NCI-H128 (cell line): Measurements from ENCODE around the gene GP9.
"Not testable (repeated sequence)": the region's sequence is repeated elsewhere in the genome, so short reads cannot be mapped to it uniquely, and the experiment has no call there.

Experiments used
- DNase-seq: peaks from one replicate; lab custom pipeline; 2025; ENCODE audit not compliant: unreplicated experiment; lab: John Stamatoyannopoulos, UW

Gene GP9

GRCh38 chr3:129069313-129070085 lies 8.9 kb downstream of the GP9 start:
- DNase-seq = not testable (repeated sequence)

GRCh38 chr3:129070086-129070885 lies 9.7 kb downstream of the GP9 start:
- DNase-seq = no peak

- no peak for DNase-seq
These were observed 16.6 kb downstream of the GP9 start for GRCh38 chr3:129077222-129077621.

GRCh38 chr3:129078510-129078909 lies 17.9 kb downstream of the GP9 start:
- no peak for DNase-seq

- DNase-seq = no peak
These were observed 20.9 kb downstream of the GP9 start for GRCh38 chr3:129081503-129081902.

- no peak for DNase-seq
These were observed 21.4 kb downstream of the GP9 start for GRCh38 chr3:129082026-129082425.

- DNase-seq = no peak
These were observed 23.9 kb downstream of the GP9 start for GRCh38 chr3:129084501-129084900.

GRCh38 chr3:129085165-129085715 lies 24.7 kb downstream of the GP9 start:
- DNase-seq = no peak

GRCh38 chr3:129085818-129086217 lies 25.2 kb downstream of the GP9 start:
- no peak for DNase-seq

- no peak for DNase-seq
These were observed 26.6 kb downstream of the GP9 start for GRCh38 chr3:129087138-129087702.

GRCh38 chr3:129087904-129088303 lies 27.3 kb downstream of the GP9 start:
- not testable (repeated sequence) for DNase-seq

GRCh38 chr3:129088312-129088711 lies 27.7 kb downstream of the GP9 start:
- not testable (repeated sequence) for DNase-seq

- DNase-seq = no peak
These were observed 34.7 kb downstream of the GP9 start for GRCh38 chr3:129095285-129095684.

GRCh38 chr3:129100274-129100673 lies 39.7 kb downstream of the GP9 start:
- no peak for DNase-seq

GRCh38 chr3:129101370-129102138 lies 41.0 kb downstream of the GP9 start:
- DNase-seq = no peak

GRCh38 chr3:129103296-129103695 lies 42.7 kb downstream of the GP9 start:
- DNase-seq = no peak

- no peak for DNase-seq
These were observed 43.5 kb downstream of the GP9 start for GRCh38 chr3:129104051-129104450.

- DNase-seq = no peak
These were observed 44.0 kb downstream of the GP9 start for GRCh38 chr3:129104498-129105079.

GRCh38 chr3:129105862-129106261 lies 45.3 kb downstream of the GP9 start:
- no peak for DNase-seq

- no peak for DNase-seq
These were observed 45.7 kb downstream of the GP9 start for GRCh38 chr3:129106320-129106719.
